Measurements from ENCODE around the gene LY6G6F. TPM values are rescaled to one million over a fixed set of nuclear protein-coding genes. Genes with fewer than 3 reads are reported as not detected.
"Not testable (repeated sequence)": the region's sequence is repeated elsewhere in the genome, so short reads cannot be mapped to it uniquely, and the experiment has no call there.

Gene LY6G6F
- total RNA-seq, 1 donor from 2014 or later = not detected

DNA sequence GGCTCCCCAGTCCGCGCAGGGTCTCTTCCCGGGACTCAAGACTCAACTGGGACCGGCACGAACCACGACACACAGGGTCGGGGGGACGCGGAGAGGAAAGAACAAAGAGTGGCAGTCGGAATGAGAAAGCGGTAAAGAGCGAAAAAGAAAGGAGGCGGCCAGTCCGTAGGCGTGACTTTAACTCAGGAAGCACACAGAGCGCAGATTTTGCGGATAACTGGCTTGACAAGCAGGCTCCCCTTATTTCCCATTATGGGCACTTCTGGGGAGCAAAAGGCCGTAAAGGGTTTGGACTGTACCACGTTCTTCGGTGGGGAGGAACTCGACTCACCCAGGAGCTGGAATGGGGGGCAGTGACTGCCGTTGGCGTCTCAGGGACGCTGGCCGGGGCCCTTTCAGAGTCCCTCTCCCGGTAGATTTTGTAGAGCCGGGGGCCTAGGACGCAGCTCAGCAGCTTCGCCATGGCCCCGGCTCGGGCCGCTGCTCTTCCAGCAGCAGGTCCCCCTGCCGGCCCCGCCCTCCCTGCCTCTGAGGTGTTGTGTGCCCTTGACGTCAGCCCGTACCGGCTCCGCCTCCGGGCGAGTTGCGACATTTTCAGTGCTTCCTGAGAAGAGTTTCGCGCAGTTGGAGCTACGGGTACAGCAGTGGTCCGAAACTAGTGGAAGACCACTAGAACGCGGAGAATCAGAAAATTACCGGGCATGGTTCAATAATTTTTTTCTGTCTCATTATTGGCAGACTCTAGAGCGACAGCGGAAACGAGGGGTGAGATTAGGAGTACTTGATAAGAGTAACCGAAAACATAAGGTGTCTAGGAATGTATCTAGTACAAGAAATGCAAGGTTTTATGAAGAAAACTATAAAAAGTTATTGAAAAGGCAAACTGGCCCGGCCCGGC, 3.6 kb upstream of the LY6G6F start, which contains the start of gene ABHD16A:
Gene ABHD16A, minus strand, starts transcription at position 506 of the 898 bp plus-strand sequence. Its CDS starts 43 bp downstream, at position 463.
- Mint-ChIP-seq H3K36me3 (ENCODE audit: low read depth) (peaks cover 10% of the 10 kb centered on the region), H3K4me1 (peaks cover 23% of the 10 kb centered on the region), H3K9me3 (no peaks in the 10 kb centered on the region), H3K4me3 (peak within 1 kb of the TSS; percentile 98), H3K27ac (peak within 1 kb of the TSS; percentile 99), H3K27me3 (no peaks in the 10 kb centered on the region)
- intact Hi-C loops (cut with micrococcal nuclease) = loop anchor here (1.0 to 2.0 kb wide), 5 partner anchors 22 to 160 kb away; partner anchors contain the start of genes CLIC1 and LY6G5C
- peak; percentile 99 for DNase-seq

DNA sequence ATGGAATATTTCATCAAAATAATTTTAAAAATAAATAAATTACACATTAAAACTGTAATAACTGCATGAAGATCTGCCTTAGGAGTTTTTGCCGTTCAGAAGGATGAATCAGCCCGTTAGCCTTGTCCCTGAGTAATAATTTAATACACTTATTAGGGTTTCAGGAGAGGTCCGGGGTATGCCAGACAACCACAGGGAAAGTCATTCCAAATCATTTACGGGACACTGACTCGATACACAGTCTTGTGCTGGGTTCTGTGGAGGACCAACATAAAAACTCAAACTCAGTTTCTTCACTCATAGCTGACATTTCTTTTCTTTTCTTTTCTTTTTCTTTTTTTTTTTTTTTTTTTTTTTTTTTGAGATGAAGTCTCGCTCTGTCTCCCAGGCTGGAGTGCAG, 735 bp upstream of the LY6G6F start:
- no peak for DNase-seq
- intact Hi-C loops (cut with micrococcal nuclease) = no loop called here
- Mint-ChIP-seq H3K27ac (no peak overlapping the region), H3K4me3 (no peak overlapping the region), H3K27me3 (no peaks in the 10 kb centered on the region), H3K4me1 (peaks cover 23% of the 10 kb centered on the region), H3K36me3 (ENCODE audit: low read depth) (peaks cover 5% of the 10 kb centered on the region), H3K9me3 (no peaks in the 10 kb centered on the region)

DNA sequence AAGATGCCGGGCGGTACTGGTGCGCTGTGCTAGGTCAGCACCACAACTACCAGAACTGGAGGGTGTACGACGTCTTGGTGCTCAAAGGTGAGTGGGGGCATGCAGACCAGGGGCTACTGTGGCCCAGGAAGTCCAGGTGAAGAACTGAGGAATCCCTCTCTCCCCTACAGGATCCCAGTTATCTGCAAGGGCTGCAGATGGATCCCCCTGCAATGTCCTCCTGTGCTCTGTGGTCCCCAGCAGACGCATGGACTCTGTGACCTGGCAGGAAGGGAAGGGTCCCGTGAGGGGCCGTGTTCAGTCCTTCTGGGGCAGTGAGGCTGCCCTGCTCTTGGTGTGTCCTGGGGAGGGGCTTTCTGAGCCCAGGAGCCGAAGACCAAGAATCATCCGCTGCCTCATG, 1.0 kb downstream of the LY6G6F start:
- intact Hi-C loops (cut with micrococcal nuclease) = no loop called here
- Mint-ChIP-seq H3K4me1 (peaks cover 21% of the 10 kb centered on the region), H3K36me3 (ENCODE audit: low read depth) (peaks cover under 1% of the 10 kb centered on the region), H3K27me3 (peaks cover 7% of the 10 kb centered on the region), H3K4me3 (no peak overlapping the region), H3K9me3 (no peaks in the 10 kb centered on the region), H3K27ac (no peak overlapping the region)
- no peak for DNase-seq

DNA sequence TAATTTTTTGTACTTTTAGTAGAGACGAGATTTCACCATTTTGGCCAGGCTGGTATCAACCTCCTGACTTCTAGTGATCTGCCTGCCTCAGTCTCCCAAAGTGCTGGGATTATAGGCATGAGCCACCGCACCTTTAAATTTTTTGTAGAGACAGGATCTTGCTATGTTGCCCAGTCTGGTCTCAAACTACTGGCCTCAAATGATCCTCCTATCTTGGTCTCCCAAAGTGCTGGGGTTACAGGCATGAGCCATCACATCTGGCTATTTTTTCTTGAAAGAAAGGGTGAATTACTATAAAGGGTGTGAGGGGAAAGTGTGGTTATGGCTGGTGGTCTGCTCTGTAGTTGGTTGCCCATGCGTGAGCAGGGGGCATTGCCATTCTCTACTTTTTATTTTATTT, 1.6 kb downstream of the LY6G6F start:
- Mint-ChIP-seq H3K27me3 (peaks cover 10% of the 10 kb centered on the region), H3K4me3 (no peak overlapping the region), H3K36me3 (ENCODE audit: low read depth) (no peaks in the 10 kb centered on the region), H3K9me3 (no peaks in the 10 kb centered on the region), H3K4me1 (peaks cover 20% of the 10 kb centered on the region), H3K27ac (no peak overlapping the region)
- DNase-seq = no peak
- intact Hi-C loops (cut with micrococcal nuclease) = no loop called here

DNA sequence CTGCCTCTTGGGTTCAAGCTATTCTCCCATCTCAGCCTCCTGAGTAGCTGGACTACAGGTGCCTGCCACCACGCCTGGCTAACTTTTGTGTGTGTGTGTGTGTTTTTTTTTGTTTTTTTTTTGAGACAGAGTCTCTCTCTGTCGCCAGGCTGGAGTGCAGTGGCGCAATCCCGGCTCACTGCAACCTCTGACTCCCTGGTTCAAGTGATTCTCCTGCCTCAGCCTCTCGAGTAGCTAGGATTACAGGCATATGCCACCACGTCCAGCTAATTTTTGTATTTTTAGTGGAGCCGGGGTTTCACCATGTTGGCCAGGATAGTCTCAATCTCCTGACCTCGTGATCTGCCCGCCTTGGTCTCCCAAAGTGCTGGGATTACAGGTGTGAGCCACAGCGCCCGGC, 2.5 kb downstream of the LY6G6F start:
- H3K36me3 Mint-ChIP-seq (ENCODE audit: low read depth); H3K27ac Mint-ChIP-seq; H3K9me3 Mint-ChIP-seq; H3K4me3 Mint-ChIP-seq; intact Hi-C loops (cut with micrococcal nuclease); DNase-seq: not testable (repeated sequence)
- Mint-ChIP-seq H3K4me1 (peaks cover 14% of the 10 kb centered on the region), H3K27me3 (peaks cover 11% of the 10 kb centered on the region)

DNA sequence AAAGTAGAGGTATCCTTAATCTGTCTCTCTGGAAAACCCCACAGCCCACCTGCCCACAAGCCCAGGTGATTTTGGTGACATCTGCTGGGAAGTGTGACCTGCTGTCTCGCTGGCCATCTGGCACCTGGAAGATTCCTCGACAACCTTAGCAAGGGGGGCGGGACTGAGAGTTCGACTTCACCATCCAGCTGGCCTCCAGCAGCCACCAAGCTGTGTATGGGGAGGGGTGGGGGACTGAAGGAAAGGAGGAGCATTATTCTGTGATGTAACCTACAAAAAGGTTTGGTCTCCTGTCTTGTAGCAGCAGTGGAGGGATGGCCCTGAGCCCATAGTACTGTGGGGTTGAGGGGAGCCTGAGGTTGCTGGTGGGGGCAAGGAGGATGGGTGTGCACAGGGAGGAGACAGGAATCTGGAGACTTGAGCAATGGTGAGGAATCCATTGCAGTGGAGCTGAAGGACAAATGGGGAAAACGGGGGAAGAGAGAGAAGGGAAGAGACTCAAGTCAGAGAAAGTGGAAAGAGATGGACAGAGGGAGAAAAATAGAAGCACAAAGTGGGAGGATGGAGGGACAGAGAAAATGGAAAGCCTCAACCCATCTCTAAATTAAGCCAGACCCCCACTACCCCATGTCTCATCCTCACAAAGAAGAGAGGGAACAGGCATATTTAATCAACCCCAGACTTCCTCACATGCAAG, 4.0 kb downstream of the LY6G6F start:
- intact Hi-C loops (cut with micrococcal nuclease) = no loop called here
- Mint-ChIP-seq H3K36me3 (ENCODE audit: low read depth) (no peaks in the 10 kb centered on the region), H3K4me1 (peaks cover 14% of the 10 kb centered on the region), H3K9me3 (no peaks in the 10 kb centered on the region), H3K27me3 (peaks cover 11% of the 10 kb centered on the region), H3K27ac (no peak overlapping the region), H3K4me3 (no peak overlapping the region)
- DNase-seq = no peak

DNA sequence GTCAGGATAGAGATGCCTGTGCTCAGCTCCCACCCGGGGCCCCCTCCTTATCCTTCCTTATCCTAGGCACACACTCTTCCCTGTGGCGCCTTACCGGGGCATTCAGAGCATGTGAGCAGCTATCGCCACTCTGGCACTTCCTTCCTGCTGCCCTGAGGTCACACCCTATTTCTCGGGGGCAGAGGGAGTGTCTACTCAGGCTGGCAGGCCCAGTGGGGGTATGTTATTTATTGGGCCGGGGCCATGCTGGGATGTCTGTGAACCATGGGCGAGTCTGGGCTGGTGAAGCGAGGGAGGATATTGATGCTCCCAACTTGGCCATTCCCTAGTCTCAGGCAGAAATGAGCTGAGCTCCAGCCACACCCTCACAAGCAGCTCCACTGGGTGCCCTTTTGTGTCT, 4.6 kb downstream of the LY6G6F start:
- intact Hi-C loops (cut with micrococcal nuclease) = no loop called here
- peaks cover 11% of the 10 kb centered on the region for H3K27me3 Mint-ChIP-seq
- H3K36me3 Mint-ChIP-seq (ENCODE audit: low read depth) = no peaks in the 10 kb centered on the region
- H3K4me3 Mint-ChIP-seq = no peak overlapping the region
- DNase-seq = no peak
- H3K9me3 Mint-ChIP-seq = no peaks in the 10 kb centered on the region
- H3K4me1 Mint-ChIP-seq = peaks cover 14% of the 10 kb centered on the region
- no peak overlapping the region for H3K27ac Mint-ChIP-seq

DNA sequence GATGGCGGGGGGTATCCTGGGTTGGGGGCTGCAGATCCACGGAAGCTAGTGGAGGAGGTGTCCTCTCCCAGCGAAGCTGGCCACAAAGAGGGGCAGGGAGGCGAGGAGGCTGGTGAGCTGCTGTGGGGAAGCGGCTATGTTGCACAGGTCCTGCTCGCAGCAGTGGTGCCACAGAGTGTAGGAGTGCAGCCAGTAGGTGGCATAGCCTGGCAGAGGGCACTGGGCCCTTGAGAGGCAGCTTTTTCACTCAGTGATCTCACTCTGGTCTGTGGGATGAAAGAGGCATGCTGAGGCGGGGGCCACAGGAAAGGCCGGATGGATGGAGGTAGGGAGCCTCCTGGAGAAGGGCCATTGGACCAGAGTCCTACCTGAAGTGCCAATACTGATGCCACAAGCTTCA, 5.6 kb downstream of the LY6G6F start:
- intact Hi-C loops (cut with micrococcal nuclease) = no loop called here
- Mint-ChIP-seq H3K4me1 (peaks cover 14% of the 10 kb centered on the region), H3K36me3 (ENCODE audit: low read depth) (no peaks in the 10 kb centered on the region), H3K27me3 (peaks cover 11% of the 10 kb centered on the region), H3K4me3 (no peak overlapping the region), H3K9me3 (no peaks in the 10 kb centered on the region), H3K27ac (no peak overlapping the region)
- no peak for DNase-seq

DNA sequence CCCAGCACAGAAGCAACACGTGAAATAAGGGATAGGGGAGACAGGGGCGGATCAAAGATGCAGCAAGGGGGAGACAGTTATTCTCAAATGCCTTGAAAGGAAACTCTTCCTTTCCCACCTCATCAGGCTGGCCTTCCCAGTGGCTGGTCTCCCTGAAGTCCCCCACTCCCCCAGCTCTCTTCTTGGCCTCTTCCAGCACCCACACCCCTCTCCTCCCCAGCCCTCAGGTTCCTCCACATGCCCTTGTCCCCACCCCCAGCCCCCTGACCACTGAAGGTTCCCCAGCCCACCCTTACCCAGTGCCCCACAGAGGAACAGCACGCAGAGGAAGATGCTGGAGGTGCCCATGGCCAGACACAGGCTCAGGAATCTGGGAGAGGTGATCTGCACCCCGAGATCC, 6.8 kb downstream of the LY6G6F start:
- H3K9me3 Mint-ChIP-seq = no peaks in the 10 kb centered on the region
- H3K27ac Mint-ChIP-seq = no peak overlapping the region
- H3K4me3 Mint-ChIP-seq = no peak overlapping the region
- peaks cover 11% of the 10 kb centered on the region for H3K27me3 Mint-ChIP-seq
- no peak for DNase-seq
- peaks cover 14% of the 10 kb centered on the region for H3K4me1 Mint-ChIP-seq
- H3K36me3 Mint-ChIP-seq (ENCODE audit: low read depth) = no peaks in the 10 kb centered on the region
- intact Hi-C loops (cut with micrococcal nuclease) = no loop called here

DNA sequence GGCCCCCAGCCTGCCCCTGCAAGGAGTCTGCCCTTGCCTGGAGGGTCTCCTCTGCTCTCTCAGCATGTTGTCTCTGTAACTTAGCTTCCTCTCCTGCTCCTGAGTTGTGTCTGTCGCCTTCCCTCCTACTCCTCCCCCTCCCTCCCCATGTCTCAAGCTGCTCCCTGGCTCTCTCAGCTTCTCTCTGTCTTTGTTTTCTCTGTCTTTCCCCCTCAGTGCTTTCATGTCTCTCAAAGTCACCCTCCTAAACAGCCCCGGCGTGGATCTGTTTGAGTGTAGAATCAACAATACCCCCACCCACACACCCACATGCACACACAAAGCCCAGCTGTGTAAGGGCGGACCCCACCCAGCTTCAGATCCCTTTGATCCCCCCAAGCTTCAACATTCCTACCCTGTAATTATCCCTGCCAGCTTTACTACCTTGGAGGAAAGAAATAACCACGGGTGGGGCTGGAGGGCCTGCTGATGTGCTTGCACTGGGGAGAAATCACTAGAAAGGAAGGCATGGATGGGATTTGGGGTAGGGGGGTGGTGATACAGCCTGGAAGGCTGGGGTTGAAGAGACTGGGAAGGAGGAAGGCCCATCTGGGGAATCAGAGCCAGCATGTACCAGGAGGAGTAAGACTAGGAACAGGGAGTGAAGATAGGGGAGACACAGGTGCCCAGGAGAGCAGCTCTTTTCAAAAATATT, 7.5 kb downstream of the LY6G6F start:
- Mint-ChIP-seq H3K36me3 (ENCODE audit: low read depth) (no peaks in the 10 kb centered on the region), H3K27me3 (peaks cover 11% of the 10 kb centered on the region)

DNA sequence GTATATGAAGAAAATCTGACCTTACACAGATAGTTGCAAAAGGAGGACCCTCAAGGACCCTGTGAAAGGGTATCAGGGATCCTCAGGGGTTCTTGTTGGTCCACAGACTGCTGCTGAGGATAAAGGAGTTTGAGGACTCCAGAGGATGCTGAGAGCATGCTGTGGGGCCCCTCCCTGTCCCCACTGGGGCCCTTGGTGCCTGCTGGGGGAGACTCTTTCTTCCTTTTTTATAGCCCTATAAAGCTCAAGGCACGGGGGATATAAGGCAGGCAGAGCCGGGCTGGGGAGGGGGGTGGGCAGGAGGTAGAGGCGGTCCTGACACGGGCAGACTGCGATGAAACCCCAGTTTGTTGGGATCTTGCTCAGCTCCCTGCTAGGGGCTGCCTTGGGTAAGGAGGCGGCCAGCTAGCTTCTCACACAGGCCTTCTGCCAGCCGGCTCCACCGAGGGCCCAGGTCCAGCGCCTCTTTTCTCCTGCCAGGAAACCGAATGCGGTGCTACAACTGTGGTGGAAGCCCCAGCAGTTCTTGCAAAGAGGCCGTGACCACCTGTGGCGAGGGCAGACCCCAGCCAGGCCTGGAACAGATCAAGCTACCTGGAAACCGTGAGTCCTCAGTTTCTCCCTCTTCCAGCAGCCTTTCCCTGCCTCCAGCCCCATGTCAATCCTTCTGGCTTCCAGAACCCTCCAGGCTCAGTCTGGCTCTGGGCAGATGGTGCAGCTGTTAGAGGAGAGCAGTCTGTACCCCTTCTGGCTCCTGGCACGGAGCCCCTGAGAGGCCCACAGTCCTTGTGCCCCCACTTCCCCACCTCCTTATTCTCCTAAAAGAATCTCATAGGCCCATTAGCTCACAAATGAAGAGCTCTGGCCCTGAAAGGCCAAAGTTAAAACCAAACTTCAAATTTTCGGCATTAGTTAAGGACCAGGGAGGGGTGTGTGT, 8.6 kb downstream of the LY6G6F start, which contains the start of gene LY6G6D:
Gene LY6G6D, plus strand, starts transcription at position 327 of the 937 bp plus-strand sequence. Its CDS starts 8 bp downstream, at position 335.
- Mint-ChIP-seq H3K36me3 (ENCODE audit: low read depth) (no peaks in the 10 kb centered on the region), H3K9me3 (no peaks in the 10 kb centered on the region)

More for the DNA sequence above, 7.5 kb downstream of the LY6G6F start:
- no peak for DNase-seq
- Mint-ChIP-seq H3K9me3 (no peaks in the 10 kb centered on the region), H3K4me1 (peaks cover 14% of the 10 kb centered on the region), H3K4me3 (no peak overlapping the region), H3K27ac (no peak overlapping the region)
- intact Hi-C loops (cut with micrococcal nuclease) = no loop called here

DNA sequence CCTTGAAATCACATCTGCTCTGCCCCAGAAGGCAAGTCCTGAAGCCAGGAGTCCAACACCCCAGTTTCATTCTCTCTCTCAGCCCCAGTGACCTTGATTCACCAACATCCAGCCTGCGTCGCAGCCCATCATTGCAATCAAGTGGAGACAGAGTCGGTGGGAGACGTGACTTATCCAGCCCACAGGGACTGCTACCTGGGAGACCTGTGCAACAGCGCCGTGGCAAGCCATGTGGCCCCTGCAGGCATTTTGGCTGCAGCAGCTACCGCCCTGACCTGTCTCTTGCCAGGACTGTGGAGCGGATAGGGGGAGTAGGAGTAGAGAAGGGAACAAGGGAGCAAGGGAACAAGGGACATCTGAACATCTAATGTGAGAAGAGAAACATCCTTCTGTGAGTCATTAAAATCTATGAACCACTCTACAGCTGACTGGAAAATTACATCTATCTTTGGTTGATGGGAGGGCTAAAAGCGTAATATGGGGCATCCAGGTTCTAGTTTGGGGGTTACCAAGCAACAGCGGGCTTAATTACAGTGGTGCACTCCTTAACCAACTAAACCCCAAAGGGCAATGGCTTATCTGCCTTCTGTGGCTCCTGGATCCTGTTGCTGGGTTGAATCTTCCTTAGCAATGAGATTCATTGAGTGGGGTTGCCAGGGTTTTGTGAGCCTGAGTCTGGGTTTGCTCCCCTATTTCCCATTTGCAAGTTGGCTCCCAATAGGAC, 11.0 kb downstream of the LY6G6F start:
- Mint-ChIP-seq H3K36me3 (ENCODE audit: low read depth) (no peaks in the 10 kb centered on the region), H3K4me1 (peaks cover 4% of the 10 kb centered on the region), H3K9me3 (no peaks in the 10 kb centered on the region), H3K27me3 (peaks cover 8% of the 10 kb centered on the region), H3K27ac (peak overlapping the region; percentile 22), H3K4me3 (no peak overlapping the region)
- no peak for DNase-seq
- intact Hi-C loops (cut with micrococcal nuclease) = no loop called here

More for the DNA sequence above, 8.6 kb downstream of the LY6G6F start, which contains the start of gene LY6G6D:
- Mint-ChIP-seq H3K4me1 (peaks cover 16% of the 10 kb centered on the region), H3K27ac (no peak within 1 kb of the TSS), H3K4me3 (no peak within 1 kb of the TSS), H3K27me3 (peaks cover 11% of the 10 kb centered on the region)
- intact Hi-C loops (cut with micrococcal nuclease) = no loop called here
- no peak for DNase-seq
